Measurements from ENCODE around the gene PRKAR1B.

The PRKAR1B gene

DNA sequence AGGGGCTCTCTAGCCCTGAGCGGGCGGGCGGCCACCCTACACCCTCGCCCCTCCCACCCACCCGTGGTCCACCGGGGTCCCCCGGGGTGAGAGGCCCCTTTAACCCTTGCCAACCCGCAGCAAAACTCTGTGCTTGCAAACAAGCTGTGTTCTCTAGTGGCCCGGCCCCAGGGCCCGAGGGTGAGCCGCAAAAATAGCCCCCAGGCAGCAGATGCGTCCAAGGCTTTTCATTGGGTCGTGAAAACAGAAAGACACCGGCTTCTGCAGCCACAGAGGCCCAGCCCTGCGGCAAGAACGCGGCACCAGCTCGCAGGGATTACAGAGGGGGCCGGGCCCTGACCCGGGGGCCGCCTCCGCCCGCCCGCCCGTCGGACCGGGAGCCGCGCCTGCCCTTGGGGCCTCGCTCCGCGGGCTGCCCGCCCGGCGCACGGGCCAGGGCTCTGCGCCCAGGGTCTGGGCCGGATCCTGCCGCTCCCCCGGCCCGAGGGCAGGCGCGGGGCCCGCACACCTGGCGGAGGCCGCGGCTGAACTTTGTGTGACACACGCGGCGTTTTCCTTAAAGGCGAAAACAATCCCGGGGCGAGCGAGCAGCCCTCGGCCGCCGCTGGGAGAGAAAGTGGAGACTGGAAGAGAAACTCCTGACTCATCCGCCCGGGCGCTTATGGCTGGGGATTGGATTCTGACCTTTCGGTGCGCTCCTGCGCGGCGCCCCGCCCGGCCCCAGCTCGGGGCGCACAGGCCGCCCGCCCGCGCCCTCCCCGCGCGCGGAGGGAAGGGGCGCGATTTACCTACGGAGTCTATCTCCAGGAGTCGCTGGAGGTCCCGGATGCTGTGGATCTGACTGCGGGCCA, 210.2 kb downstream of the PRKAR1B start:
- peak in 1 of 2 donors; percentile 29 for DNase-seq

DNA sequence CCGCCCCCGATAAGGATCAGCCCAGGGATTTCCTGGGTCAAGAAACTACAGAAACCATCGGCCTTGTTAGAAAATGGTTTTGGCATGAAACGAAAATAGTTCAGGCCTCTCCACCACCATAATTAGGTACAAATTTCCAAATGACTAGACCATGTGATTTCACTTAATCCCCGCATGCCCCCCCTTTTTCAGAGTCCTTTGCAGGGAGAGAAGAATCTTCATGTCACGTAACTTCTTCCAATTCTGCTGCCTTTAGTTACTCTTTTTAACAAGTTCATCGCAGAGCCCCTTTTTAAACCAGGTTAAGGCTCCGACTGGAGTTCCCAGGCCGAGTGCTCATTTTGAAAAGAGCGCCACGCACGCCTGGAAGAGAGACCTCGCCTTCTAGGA, 210.9 kb downstream of the PRKAR1B start:
- DNase-seq, result no peak

DNA sequence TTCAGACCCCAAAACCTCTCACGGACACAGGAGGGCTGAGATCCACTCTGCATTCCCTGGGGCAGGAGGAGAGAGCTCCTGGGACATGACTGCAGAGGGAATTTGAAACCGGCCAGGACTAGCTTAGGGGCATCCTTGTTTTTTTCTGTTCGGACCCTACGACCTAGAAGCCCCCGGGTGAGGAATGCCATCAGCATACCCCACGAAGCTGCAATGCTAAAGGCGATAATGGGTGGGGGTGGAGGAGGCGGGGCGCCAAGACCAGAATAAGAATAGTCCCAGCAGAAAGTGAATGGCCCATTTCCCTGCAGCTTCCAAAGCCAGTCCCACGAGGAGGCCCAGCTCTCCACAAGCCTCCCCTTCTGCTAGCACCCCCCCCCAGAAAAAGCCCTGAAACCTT, 211.5 kb downstream of the PRKAR1B start:
- DNase-seq, result no peak

- DNase-seq, result no peak
Measured at GRCh38 chr7:514651-515598, 212.2 kb downstream of the PRKAR1B start.

GRCh38 chr7:514242-514641, 212.8 kb downstream of the PRKAR1B start:
- no peak for DNase-seq

GRCh38 chr7:513521-514166, 213.4 kb downstream of the PRKAR1B start:
- DNase-seq, result no peak

DNA sequence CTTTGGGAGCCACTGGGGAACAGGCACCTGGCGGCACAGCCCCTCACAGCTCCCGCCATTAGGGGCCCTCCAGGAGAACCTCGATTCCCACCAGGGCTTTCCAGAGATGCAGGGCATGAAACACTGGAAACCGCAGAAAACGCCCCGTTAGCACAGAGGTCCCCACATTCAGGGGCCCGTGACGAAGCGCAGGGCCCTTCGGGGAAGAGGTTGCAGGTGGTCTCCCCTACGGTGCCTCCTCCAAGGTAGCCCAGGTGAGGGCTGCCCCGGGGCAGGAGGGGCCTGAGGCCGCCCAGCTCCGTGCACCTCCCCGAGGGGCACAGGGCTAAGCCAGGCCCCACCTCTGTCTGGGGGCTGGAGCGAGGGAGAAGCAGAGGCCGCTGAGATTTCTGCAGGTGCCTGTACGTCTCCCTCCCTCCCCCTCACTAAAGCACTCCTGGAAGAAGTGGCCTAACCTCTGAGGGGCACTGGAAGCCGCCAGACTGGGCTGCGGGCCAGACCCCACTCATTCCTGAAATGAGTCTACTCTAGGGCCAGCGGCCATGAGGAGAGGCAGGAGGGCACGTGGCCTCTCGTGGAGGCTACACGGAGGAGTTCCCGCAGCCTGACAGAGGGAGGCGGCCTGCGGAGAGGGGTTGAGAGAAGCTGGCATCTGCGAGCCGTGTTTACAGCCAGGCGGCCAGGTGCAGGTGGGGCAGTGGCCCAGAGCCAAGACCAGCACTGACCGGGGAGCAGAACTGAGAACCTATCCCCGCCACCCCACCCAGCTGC, 214.4 kb downstream of the PRKAR1B start:
- no peak for DNase-seq

DNA sequence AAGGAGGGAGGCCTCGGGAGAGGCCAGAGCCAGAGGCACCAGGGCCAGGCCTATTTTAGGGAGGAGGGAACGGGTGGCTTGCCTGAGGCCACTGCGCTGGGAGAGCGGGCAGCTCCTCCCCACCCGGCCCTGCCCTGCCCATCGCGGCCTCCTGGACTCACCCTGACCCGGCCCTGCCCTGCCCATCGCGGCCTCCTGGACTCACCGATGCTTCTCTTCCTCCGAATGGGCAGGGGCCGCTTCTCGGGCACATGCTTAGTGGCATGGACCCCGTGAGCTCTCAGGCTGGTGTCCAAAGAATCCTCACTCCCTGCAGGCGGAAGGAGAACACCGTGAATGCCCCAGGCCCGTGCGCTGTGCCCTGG, 215.0 kb downstream of the PRKAR1B start:
- DNase-seq, result no peak

DNA sequence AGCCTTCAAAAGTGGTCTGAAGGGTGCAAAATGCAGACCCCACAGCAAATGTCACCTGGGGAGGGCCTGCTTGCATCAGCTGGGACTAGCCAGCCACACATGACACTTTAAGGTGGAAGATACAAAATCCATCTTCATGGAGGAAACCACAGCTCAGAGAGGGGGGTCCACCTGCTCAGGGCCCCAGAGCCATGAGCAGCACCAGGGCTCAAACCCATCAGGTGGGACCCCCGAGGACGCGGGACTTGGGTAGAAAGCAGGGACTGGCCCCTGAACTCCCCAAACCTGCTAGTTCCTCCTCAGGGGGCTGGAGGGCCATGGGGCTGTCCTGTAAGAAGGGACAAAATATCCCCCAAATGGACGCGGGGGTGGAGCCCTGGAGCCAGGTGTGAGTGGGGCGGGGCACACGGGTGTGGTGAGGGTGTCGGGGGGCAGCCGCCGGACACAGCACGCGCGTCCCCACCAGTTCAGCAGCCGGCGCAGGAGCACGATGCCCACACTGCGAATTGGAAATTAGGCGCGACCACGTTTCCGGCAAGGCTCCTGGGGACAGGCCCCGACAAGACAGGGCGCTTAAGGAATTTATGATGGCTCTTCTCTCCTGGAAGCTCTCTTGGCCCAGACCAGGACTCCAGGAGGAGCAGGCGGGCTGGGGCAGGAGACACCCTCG, 215.5 kb downstream of the PRKAR1B start:
- DNase-seq, result no peak

GRCh38 chr7:510782-511281, 216.2 kb downstream of the PRKAR1B start:
- no peak for DNase-seq

DNA sequence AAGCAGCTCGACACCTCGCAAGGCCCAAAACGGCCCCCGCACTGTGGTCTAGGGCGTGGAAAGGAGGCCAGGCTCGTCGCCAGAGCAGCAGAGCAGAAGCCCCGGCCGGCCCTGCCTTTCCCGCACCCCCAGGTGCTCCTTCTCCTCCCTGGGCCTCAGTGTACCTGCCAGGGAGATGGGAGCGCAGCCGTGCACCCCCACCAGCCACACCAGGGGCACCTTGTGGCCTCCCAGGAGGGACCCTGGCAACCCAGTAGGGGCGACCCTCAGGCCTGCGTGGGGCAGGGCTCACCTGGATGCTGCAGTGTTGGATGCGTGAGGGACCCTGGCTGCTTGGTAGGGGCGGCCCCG, 217.0 kb downstream of the PRKAR1B start:
- DNase-seq, result no peak

DNA sequence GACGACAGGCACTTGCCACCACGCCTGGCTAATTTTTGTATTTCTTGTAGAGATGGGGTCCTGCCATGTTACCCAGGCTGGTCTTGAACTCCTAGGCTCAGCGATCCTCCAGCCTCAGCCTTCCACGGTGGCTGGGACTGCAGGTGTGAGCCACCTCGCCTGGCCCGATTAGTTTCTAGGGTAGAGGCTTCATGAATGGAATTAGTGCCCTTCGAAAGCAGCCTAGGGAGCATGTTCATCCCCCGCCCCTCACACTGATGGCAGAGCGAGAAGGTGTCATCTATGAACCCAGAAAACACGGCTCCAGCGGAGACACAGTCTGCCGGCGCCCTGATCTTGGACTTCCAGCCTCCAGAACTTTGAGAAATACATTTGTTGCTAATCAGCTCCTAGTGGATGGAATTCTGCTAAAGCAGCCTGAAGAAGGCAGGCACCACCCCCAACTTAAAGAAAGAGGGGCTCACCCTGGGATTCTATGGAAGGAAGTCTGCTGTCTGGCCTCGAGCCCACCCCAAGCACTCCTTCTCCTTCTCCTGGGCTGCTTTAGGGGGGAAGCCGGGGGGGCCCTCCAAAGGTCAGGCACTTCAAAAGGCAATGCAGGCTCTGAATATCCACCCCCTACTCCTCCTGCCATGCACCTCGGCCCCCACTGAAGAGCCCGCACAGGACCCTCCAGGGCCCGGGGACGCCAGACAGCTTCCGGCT, 217.5 kb downstream of the PRKAR1B start:
- DNase-seq, result no peak

DNA sequence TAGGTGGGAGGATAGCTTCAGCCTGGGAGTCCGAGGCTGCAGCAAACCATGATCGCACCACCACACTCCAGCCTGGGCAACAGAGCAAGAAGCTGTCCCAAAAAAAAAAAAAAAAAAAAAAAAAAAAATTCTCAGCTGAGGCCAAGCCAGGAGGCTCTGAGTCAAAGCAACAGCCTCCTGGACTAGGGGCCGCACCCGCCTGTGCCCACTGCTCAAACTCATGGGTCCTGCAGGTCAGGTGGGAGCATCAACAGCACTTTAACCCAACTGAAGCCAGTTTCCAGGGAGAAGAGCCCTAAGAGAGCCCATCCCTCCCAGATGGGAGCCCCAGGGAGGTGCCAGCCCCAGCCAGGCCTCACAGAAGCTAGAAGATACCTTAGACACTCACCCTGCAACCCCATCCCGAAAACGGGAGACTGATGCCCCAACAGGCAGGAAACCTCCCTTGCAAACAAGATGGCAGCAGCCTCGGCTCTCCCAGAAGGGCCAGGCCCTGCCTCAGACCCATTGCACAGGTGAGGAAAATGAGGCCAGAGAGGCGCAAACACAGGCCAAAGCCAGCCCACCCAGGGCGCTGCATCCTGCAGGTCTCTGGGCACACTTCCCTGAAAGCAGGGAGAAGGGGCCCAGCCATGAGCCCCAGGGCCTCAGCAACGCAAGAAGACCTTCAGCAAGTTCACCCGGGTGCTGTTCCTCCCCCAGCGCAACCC, 218.5 kb downstream of the PRKAR1B start:
- DNase-seq, result no peak

- no peak for DNase-seq
Measured at GRCh38 chr7:507623-508300, 219.3 kb downstream of the PRKAR1B start.

- DNase-seq, result no peak
Measured at GRCh38 chr7:506921-507622, 220.0 kb downstream of the PRKAR1B start.

GRCh38 chr7:506391-506831, 220.7 kb downstream of the PRKAR1B start:
- DNase-seq, result no peak

DNA sequence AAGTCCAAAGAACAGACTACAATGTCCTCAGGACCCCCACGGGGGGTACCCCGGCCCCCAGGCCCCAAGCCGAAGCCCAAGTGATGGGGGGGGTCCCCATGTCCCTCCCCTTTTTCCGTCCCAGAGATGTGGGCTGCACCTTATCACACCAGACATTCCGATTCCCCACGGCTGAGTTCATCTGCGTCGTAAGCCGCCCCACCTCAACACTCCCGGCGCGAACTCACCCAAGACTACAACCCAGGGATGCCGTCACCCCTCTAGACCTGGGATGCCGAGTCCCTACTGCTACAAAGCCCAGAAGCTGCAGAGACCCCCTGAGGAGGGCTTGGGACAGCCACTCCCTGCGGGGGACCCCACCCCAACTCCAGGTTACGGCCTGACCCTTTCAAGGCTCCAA, 221.9 kb downstream of the PRKAR1B start:
- DNase-seq, result no peak

- DNase-seq, result no peak
Measured at GRCh38 chr7:504221-505111, 222.6 kb downstream of the PRKAR1B start.

Measured in stimulated activated CD4-positive, alpha-beta T cell treated with anti-CD3 and anti-CD28 coated beads, Interleukin-2, amount 100 ng/mL, for 48 hours (primary cell).